GM19239 (cell line): ENCODE results near the gene SLC22A23.

Experiments
- DNase-seq: peaks from one replicate; pipeline ENCODE4 v3.0.0; 2011; ENCODE audit warnings: low spot score; ENCODE audit not compliant: insufficient read length
- FAIRE-seq: peaks from 2 replicates; lab custom pipeline; 2011; peaks lifted over from hg19 to GRCh38; lab: Jason Lieb, UNC

The SLC22A23 gene

DNA sequence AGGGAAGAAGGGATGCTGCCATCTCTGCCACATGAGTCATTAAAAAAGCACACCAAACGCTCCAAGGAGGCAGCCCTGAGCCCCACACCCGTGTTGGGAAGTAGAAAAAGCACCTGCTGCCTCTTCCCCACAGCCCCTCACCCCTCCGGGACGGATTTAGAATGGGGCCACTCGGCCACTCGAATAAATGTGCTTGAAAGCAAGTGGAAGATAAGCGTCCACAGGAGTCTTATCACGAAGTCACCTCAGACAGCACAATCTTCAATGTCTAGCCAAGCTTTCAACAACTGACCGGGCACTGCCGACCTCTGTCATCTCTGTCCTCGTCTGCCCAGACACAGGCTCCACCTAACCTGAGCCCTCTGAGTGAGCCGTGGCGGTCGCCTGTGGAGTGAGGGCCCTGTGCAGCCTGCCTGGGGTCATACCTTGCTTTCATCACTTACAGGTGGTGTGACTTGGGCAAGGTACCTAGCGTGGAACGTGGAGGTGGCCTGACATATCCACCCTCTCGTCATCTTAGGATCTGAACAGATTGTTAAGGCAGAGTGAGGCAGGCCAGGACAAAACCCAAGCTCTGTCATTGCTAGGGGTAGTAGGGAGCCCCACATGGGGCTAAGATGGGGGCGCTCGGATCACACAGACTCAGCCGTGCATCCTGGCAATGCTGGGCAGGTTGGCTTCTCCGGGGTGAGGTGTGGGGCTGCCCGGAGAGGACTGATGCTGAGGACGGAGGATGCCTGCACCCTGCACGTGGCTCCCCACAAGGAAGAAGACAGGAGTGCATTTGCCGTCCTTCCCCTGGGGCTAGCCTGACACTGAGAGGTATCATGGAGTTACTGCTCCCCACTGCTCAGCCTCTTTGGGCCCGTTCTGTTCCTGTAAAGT is 163.3 kb downstream of the SLC22A23 start:
- no peak for FAIRE-seq
- DNase-seq, result no peak

- FAIRE-seq, result no peak
Observed at GRCh38 chr6:3292431-3293197, 164.2 kb downstream of the SLC22A23 start.

DNA sequence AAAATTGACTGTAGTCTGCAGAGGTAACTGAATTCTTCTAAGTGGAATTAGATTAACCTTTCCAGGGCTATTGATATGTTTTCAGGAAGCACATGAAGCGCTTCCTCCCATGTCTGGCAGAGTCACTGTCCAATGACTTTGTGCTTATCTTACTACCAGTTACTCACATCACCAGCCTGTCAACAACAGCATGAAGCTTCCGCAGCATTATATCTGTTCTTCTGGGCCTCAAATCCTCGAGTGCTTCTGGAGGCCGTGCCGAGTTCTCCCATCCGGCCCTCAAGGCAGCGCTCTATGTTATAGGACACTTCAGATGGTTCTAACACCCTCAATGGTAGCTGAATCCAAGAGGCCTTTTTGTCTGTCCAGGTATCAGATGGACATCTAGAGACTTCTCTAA is 164.9 kb downstream of the SLC22A23 start:
- DNase-seq (no peak), FAIRE-seq (no peak)

More at GRCh38 chr6:3292431-3293197, 164.2 kb downstream of the SLC22A23 start:
- no peak for DNase-seq

DNA sequence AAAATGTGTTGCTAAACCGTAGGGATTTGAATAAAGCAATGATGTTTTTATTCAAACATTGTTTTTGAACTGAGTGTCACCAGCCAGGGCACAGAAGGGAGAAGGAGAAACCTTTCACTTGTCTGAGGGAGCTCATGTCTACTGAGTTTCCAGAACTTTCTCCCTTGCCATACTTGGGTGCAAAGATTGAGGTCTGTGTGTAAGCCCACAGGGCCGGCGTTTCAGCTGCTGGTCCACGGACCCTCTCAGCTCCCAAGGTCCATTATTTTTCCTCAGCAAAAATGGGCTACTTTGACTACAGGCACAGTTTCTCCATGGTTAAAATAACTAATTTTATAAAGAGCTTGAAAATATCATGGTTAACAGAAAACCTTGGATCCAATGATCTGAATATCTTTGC is 165.5 kb downstream of the SLC22A23 start:
- no peak for FAIRE-seq
- no peak for DNase-seq

DNA sequence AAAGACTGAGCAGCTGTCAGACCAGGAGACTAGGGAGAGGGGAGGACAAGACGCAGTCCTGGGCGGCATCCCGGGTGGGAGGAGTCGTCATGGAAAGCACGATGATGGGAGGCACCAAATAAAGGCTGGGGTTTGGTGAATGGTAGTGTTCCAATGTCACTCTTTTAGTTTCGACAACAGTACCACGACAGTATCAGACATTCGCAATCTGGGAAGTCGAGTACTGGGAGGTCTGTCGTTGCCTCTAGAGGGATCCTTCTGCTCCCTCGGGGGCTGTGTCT is 166.0 kb downstream of the SLC22A23 start:
- no peak for FAIRE-seq

DNA sequence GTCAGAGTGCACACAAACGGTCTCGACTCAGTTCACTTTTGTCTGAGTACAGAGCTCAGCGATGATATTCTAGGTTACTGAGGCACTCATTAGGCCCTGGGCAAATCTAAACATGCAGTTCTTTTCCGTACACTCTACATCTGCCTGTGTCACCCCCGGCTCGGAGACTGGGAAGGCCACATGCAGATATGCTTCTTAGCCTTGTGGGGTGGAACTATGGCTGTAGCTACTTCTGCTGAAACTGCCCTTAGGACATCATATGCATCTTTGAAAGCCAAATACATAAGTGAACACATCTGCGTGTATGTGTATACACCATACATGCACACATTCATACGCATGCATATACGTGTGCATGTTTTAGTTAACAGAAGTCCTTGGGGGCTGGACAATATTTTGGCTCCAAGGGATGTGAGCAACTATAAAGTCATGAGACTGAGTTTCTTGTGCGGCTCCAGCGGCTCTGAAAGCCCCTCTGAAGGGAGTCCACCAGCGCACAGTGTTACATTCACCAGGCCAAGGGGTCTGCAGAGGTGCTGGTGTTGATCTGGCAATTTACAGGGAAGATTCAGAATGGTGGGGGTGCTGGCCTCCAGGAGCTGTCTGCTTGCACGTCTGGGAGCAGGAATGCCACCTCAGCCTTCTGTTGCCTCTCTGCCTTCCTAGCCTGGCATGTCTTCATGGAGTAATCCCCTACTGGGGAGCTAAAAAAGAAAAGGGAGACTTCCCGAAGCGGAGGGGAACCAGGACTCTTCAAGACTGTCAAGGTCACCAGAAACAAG is 166.5 kb downstream of the SLC22A23 start:
- no peak for FAIRE-seq
- no peak for DNase-seq

More for the DNA sequence above, 166.0 kb downstream of the SLC22A23 start:
- DNase-seq, result no peak

GRCh38 chr6:3289664-3290055 is 167.2 kb downstream of the SLC22A23 start:
- no peak for DNase-seq
- no peak for FAIRE-seq

GRCh38 chr6:3288711-3289663 is 167.9 kb downstream of the SLC22A23 start:
- DNase-seq, result no peak
- no peak for FAIRE-seq

GRCh38 chr6:3287976-3288707 is 168.7 kb downstream of the SLC22A23 start:
- no peak for FAIRE-seq
- DNase-seq, result no peak

DNA sequence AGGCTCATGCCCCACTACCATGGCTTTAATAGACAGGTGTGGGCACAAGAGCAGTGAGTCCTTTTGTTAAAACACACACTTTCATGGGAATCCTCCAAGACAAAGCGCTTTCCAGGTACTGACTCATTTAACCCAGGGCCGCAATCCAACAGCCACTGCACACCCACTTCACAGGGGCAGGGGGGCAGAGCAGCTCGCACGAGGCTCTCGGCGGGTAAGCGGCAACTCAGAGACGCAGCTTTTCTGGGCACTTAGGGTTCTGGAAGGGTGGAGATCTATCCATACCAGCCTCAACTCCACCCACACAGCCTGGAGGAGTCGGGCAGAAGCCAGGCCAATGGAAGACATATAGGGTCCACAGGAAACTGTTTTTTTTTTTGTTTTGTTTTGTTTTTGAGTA is 169.5 kb downstream of the SLC22A23 start:
- FAIRE-seq (no peak), DNase-seq (no peak)

DNA sequence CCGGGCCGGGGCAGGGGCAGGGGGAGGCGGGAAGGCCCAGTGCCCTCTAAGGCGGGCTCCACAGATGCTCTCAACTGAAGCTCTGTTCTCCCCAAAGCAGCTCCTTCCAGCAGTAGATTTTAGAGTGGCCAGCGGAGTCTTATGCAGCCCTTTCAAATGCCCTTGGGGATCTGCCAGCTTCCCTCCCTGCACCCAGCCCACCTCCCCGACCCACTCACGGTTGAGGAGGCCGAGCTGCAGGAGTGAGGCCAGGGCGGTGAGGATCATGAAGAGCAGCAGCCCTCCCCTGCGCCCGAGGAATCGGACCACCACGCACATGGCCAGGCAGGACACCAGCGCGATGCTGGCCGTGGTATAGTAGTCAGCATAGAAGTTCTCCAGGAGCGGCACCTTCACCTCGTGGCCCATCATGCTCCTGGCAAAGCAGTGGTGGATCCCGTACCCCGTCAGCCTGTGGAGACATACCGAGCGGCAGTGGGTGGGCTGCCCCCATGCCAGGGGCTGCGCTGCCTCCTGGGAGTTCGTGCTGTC is 170.1 kb downstream of the SLC22A23 start:
- FAIRE-seq (no peak), DNase-seq (no peak)

GRCh38 chr6:3285732-3286131 is 171.1 kb downstream of the SLC22A23 start:
- DNase-seq, result no peak
- FAIRE-seq, result no peak

DNA sequence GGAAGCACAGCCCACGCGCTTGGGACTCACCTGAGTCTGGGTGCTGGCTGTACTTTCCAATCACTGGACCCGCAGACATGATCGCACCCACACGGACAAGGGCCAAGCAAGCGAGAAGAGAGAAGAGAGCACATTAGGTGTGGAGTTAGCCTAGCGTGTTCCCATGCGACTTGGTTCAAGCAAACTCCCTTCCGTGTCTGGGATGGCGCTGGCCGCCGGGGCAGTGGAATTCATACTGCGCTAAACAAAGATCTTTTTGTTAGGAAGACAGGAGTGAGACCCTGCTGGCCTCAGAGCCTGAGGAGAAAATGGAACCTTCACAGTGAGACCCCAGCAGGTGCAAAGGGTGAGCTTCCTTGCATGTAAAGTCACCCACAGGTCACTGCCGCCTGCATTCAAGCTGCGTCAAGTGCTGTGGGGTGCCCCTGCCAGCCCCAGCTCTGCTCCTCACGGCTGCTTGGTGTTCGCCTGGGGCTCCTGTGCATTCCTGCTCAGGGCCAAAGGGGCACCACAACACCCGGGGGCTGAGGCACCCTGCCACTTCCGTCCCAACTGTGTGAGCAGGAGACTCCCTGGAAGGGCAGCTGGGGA is 171.7 kb downstream of the SLC22A23 start:
- DNase-seq (no peak), FAIRE-seq (no peak)

GRCh38 chr6:3284436-3284876 is 172.4 kb downstream of the SLC22A23 start:
- FAIRE-seq (no peak), DNase-seq (no peak)

DNA sequence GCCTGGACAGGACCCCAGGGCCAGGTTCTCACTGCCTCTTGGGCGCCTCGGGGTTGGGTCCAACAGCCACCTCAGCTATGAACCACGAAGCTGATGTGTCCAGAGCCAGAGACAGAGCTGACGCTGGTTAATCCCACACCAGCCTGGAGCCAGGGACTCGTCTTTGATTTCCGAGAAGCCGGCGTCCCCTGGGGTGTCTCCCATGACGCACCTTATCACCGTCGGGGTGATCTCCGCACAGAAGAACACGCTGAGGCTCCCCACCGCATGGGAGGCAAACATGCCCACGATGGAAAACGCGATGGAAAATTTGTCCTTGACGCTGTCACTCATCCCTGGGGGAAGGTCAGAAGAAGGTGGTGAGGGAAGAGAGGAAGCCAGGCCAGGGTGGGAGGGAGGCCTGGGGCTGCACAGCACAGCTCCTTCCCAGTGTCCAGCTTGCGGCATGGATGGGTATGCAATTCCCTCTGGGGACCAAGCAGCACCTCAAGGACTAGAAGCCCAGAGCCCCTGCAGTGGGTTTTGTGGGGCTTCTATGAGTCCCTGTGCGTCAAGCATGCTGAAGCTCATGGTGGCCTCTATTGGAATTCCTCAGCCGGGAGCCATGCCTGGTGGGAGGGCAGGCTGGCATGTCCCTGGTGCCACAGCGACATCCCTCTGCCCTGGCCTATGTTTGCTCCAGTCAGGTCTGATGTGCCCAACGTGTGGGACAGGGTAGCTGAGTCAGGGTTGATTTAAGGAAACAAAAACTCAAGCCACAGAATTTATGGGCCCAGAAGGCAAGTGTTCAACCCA is 173.0 kb downstream of the SLC22A23 start:
- no peak for FAIRE-seq
- no peak for DNase-seq

DNA sequence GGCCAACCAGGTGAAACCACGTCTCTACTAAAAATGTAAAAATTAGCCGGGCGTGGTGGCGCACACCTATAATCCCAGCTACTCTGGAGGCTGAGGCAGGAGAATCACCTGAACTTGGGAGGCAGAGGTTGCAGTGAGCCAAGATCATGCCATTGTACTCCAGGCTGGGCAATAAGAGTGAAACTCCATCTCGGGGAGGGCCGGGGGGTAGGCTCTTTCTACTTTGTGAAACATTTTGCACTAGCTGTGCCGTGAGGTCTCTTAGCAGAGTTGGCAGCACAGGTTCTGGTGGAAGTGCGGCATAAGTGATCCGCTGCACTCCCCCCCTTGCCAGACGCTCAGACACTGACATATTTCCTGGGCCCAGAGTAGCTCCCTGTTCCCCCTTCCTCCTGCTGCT is 173.6 kb downstream of the SLC22A23 start:
- FAIRE-seq, result no peak
- DNase-seq, result no peak

DNA sequence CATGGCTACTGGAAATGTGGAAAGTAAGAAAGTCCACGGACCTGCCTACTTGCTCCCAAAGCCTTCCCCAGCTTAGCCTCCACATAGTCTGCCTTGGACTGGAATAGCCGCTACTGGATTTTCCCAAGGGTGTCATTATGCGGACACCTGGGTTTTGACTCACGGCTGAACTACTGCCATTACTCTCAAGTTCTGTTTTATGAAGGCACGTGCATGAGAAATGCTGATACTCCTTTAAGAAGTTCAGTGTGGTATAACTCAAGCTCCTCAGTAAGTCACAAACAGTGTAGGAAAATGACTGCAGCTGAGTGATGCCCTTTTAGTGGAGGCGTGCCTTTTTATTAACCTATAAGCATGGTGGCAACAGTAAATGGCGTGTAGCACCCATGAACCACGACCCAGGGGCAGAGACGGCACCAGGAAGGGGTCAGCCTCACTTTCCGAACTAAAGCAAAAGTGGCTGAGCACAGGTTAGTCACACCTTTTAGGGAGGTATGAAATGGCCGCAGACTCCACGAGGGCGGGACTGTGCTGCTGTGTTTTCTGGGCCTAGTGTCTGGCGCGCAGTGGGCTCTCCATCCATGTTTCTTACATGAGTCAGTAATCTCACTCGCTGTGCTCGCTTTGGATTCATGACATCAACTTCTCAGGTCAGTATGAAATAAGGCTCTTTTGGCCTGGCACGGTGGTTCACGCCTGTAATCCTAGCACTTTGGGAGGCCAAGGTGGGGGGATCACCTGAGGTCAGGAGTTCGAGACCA is 174.2 kb downstream of the SLC22A23 start:
- no peak for FAIRE-seq
- no peak for DNase-seq
